ENCODE results near the gene PTAR1. TPM values are rescaled to one million over a fixed set of nuclear protein-coding genes. Genes with fewer than 3 reads are reported as not detected.

The PTAR1 gene
- polyA plus RNA-seq, 2 of the 4 experiments (the other 2 are of a cell fraction), result 16.6 to 32.4 TPM

GRCh38 chr9:69674716-69675438 lies 84.9 kb downstream of the PTAR1 start:
- no peak overlapping the region for H3K4me3 ChIP-seq
- H3K4me1 ChIP-seq, result no peaks in the 10 kb centered on the region
- ATAC-seq, result no peak
- FAIRE-seq, result no peak
- no peak for DNase-seq (ENCODE audit: low read depth in 1 of 2, low spot score in 1 of 2)
- TF ChIP-seq GATA3 (IDR thresholded peaks at IDR 0.05; ENCODE audit: borderline replicate concordance), result no peak
- no peak for TF ChIP-seq NFE2L2 (conservative IDR thresholded peaks at IDR 0.05; ENCODE audit: low read length)
- TF ChIP-seq HOXB13 (CRISPR knock-in tag; IDR thresholded peaks at IDR 0.05; ENCODE audit: low read depth), result no peak
- no peak for TF ChIP-seq JUNB (IDR thresholded peaks at IDR 0.05)
- no peaks in the 10 kb centered on the region for H3K9me3 ChIP-seq
- ChIA-PET CTCF (interaction anchor here (0.5 to 4.1 kb wide), 3 partner anchors 34 to 629 kb away, joined by 3 to 39 read pairs (median 11); no protein-coding TSS in a partner anchor), POLR2A (no interaction called here)
- no peak overlapping the region for H3K4me2 ChIP-seq
- WGBS (ENCODE audit: missing lambda C conversion rate), result 18% methylated on average over 3 of the region's 3 CpGs
- H3K27ac ChIP-seq, result no peak overlapping the region

DNA sequence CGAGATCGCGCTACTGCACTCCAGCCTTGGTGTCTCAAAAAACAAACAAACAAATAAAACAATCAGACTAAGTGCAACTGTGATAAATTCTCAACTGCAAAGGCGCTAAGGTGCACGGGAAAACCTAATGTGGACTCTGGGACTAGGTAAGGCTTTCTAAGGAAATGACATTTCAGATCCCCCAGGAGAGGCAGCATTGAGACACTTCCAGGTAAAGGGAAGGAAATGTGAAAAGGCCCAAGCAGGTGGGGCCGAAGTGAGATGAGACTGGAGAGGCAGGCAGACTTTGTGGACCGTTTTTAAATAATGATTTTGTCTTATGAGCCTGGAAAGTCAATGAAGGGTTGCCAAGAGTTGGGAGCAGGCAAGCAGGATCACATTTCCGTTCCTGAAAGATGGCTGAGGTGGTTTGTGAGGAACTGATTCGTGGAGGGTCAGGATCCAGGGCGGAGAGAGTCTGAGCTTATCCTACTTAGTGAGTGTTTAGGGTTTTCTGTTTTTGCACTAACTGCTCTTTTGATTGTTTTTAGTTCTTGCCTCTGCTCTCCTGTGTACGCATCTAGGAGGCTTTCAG lies 85.6 kb downstream of the PTAR1 start:
- POLR2A ChIA-PET, result no interaction called here
- CTCF ChIA-PET, result interaction anchor here (0.5 to 4.1 kb wide), 24 partner anchors 19 to 629 kb away, joined by 3 to 39 read pairs (median 4); partner anchors contain the start of gene PTAR1
- Histone ChIP-seq H3K27ac (no peak overlapping the region), H3K4me2 (no peak overlapping the region), H3K9me3 (no peaks in the 10 kb centered on the region), H3K4me3 (no peak overlapping the region), H3K4me1 (no peaks in the 10 kb centered on the region)
- TF ChIP-seq HOXB13 (CRISPR knock-in tag; IDR thresholded peaks at IDR 0.05; ENCODE audit: low read depth) (no peak), CTCF (IDR thresholded peaks at IDR 0.05) (no peak), ZFP36 (IDR thresholded peaks at IDR 0.05; ENCODE audit: borderline replicate concordance, partially characterized antibody) (no peak), NR3C1 (IDR thresholded peaks at IDR 0.05) (no peak), EHMT2 (IDR thresholded peaks at IDR 0.05; ENCODE audit: low read depth) (no peak), POLR2A (IDR thresholded peaks at IDR 0.05; ENCODE audit: low read length) (no peak), FOXS1 (CRISPR knock-in tag; IDR thresholded peaks at IDR 0.05) (no peak), HMGXB4 (CRISPR knock-in tag; IDR thresholded peaks at IDR 0.05; ENCODE audit: borderline replicate concordance) (no peak), NPAS2 (CRISPR knock-in tag; IDR thresholded peaks at IDR 0.05; ENCODE audit: borderline replicate concordance) (no peak), BCL3 (IDR thresholded peaks at IDR 0.05) (no peak), HEYL (CRISPR knock-in tag; IDR thresholded peaks at IDR 0.05) (no peak)
- TF ChIP-seq, protein P1, sequence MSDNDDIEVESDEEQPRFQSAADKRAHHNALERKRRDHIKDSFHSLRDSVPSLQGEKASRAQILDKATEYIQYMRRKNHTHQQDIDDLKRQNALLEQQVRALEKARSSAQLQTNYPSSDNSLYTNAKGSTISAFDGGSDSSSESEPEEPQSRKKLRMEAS (IDR thresholded peaks at IDR 0.05), result no peak
- ATAC-seq (no peak), FAIRE-seq (no peak), DNase-seq (ENCODE audit: low read depth in 1 of 2, low spot score in 1 of 2) (no peak)
- 75% methylated on average over 11 of the region's 11 CpGs for WGBS (ENCODE audit: missing lambda C conversion rate)

DNA sequence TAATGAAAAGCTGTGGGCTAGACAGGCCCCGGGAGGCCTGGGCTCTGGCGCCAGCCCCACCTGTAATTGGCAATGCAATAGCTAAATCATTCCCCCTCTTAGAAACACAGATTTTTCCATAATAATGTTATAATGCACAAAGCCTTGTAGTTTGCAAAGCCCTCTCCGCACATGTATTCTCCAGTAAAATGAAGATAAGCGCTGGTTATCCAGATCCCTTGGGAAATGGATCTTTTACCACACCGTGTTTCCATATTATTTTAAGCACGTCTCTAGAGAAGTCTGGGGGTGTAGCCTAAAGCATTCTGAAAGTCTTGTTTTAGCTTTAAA lies 86.5 kb downstream of the PTAR1 start:
- Histone ChIP-seq H3K27ac (peak overlapping the region in 1 of 2 experiments; percentile 67; a peak in 2 of 6 replicates), H3K9me3 (no peaks in the 10 kb centered on the region), H3K4me1 (no peaks in the 10 kb centered on the region), H3K4me2 (peak overlapping the region; percentile 100), H3K4me3 (peak overlapping the region; percentile 73; the same call in 2 of the 3 replicates)
- POLR2A ChIA-PET, result no interaction called here
- FAIRE-seq (no peak), ATAC-seq (no peak), DNase-seq (ENCODE audit: low read depth in 1 of 2, low spot score in 1 of 2) (no peak)
- 69% methylated on average over 6 of the region's 6 CpGs for WGBS (ENCODE audit: missing lambda C conversion rate)
- CTCF ChIA-PET, result interaction anchor here (0.6 to 4.1 kb wide), 45 partner anchors 11 to 440 kb away, joined by 3 to 39 read pairs (median 4); partner anchors contain the start of gene PTAR1
- no peak for TF ChIP-seq HOXA7 (CRISPR knock-in tag; IDR thresholded peaks at IDR 0.05)
- no peak for TF ChIP-seq JUNB (IDR thresholded peaks at IDR 0.05)
- no peak for TF ChIP-seq ZNF302 (CRISPR knock-in tag; IDR thresholded peaks at IDR 0.05)
- TF ChIP-seq CBX2 (IDR thresholded peaks at IDR 0.05; ENCODE audit: borderline replicate concordance, low read depth), result no peak
- TF ChIP-seq NR3C1 (IDR thresholded peaks at IDR 0.05), result no peak
- TF ChIP-seq HOXB5 (CRISPR knock-in tag; IDR thresholded peaks at IDR 0.05), result no peak
- no peak for TF ChIP-seq EHF (CRISPR knock-in tag; IDR thresholded peaks at IDR 0.05)
- TF ChIP-seq CTCF (IDR thresholded peaks at IDR 0.05), result no peak
- TF ChIP-seq CEBPB (IDR thresholded peaks at IDR 0.05), result no peak
- no peak for TF ChIP-seq PHF8 (IDR thresholded peaks at IDR 0.05; ENCODE audit: borderline replicate concordance, low read depth)
- TF ChIP-seq, protein P2, sequence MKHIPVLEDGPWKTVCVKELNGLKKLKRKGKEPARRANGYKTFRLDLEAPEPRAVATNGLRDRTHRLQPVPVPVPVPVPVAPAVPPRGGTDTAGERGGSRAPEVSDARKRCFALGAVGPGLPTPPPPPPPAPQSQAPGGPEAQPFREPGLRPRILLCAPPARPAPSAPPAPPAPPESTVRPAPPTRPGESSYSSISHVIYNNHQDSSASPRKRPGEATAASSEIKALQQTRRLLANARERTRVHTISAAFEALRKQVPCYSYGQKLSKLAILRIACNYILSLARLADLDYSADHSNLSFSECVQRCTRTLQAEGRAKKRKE (CRISPR knock-in tag; IDR thresholded peaks at IDR 0.05; ENCODE audit: low read depth), result no peak
- no peak for TF ChIP-seq ESRRA (IDR thresholded peaks at IDR 0.05; ENCODE audit: borderline replicate concordance, low read length)
- TF ChIP-seq CBX8 (IDR thresholded peaks at IDR 0.05), result no peak
- TF ChIP-seq EHMT2 (IDR thresholded peaks at IDR 0.05; ENCODE audit: low read depth), result no peak

All from A549 (cell line).